HEK293 (cell line): ENCODE data around the gene CNTFR.

Experiments
- CTCF ChIA-PET: fragments of 350-600 bp; formaldehyde crosslinking; extraction: SDS; loops from one replicate; lab custom pipeline; 2021; ENCODE audit warnings: antibody characterized with exemption; lab: Yijun Ruan, JAX
- POLR2A ChIA-PET: fragments of 300-600 bp; formaldehyde crosslinking; extraction: SDS; loops from one replicate; lab custom pipeline; 2020; ENCODE audit warnings: antibody characterized with exemption, inconsistent platforms; lab: Yijun Ruan, JAX
- H3K27ac ChIP-seq: fragments of 200-500 bp; sonication (Bioruptor generic); 2 replicates; pipeline ENCODE4 v1.5.1; 2014; ENCODE audit warnings: low read depth, low read length, control low read depth, inconsistent platforms; ENCODE audit errors: extremely low read depth
- H3K36me3 ChIP-seq, 2 experiments: fragments of 200-500 bp in 1 of 2; sonication (Bioruptor generic) in 1 of 2; 1 replicate in 1 of 2; 2 replicates in 1 of 2; pipeline ENCODE4 v1.5.1; 2014 to 2017; ENCODE audit warnings: inconsistent platforms in 2 of 2, low read length in 2 of 2; ENCODE audit not compliant: control insufficient read depth in 2 of 2, insufficient read depth in 1 of 2
- H3K4me1 ChIP-seq: fragments of 200-500 bp; sonication (Bioruptor generic); 2 replicates; pipeline ENCODE4 v1.5.1; 2014; ENCODE audit warnings: mild to moderate bottlenecking, low read length, inconsistent platforms; ENCODE audit not compliant: control insufficient read depth, insufficient read depth
- H3K4me3 ChIP-seq: 2 replicates; pipeline ENCODE4 v1.5.1; 2011; ENCODE audit warnings: low read depth, mild to moderate bottlenecking, control low read depth, low read length, moderate library complexity
- H3K9me3 ChIP-seq: fragments of 200-500 bp; sonication (Bioruptor generic); 2 replicates; pipeline ENCODE4 v1.5.1; 2014; ENCODE audit warnings: low read depth, low read length, inconsistent platforms; ENCODE audit not compliant: control insufficient read depth, insufficient read depth
- EGR2 ChIP-seq: fragments of 450-650 bp; formaldehyde crosslinking; IDR thresholded peaks from 2 replicates; pipeline ENCODE4 v1.5.1; 2016; ENCODE audit warnings: low read depth, missing biosample characterization, missing genetic modification characterization
- HOXC10 ChIP-seq: sonication (generic); formaldehyde crosslinking; IDR thresholded peaks from 2 replicates; pipeline ENCODE4 v1.8.1; 2023; ENCODE audit warnings: mild to moderate bottlenecking, missing genetic modification reagents
- MYNN ChIP-seq: fragments of 450-650 bp; formaldehyde crosslinking; IDR thresholded peaks from 2 replicates; pipeline ENCODE4 v1.5.1; 2016; ENCODE audit warnings: missing biosample characterization, missing genetic modification characterization, borderline replicate concordance
- ZBTB20 ChIP-seq: fragments of 450-650 bp; formaldehyde crosslinking; IDR thresholded peaks from 2 replicates; pipeline ENCODE4 v1.5.1; 2016; ENCODE audit warnings: missing biosample characterization, missing genetic modification characterization
- ZBTB7A ChIP-seq: fragments of 450-650 bp; formaldehyde crosslinking; IDR thresholded peaks from 2 replicates; pipeline ENCODE4 v1.5.1; 2016; ENCODE audit warnings: low read depth, missing biosample characterization, missing genetic modification characterization
- ZNF341 ChIP-seq: fragments of 450-650 bp; formaldehyde crosslinking; IDR thresholded peaks from 2 replicates; pipeline ENCODE4; 2016; ENCODE audit warnings: low read depth, missing biosample characterization, missing genetic modification characterization
- ZNF544 ChIP-seq: fragments of 450-650 bp; formaldehyde crosslinking; IDR thresholded peaks from 2 replicates; pipeline ENCODE4 v1.5.0; 2017; ENCODE audit warnings: missing biosample characterization, missing genetic modification characterization
- ZNF610 ChIP-seq: fragments of 450-650 bp; formaldehyde crosslinking; IDR thresholded peaks from 2 replicates; pipeline ENCODE4 v1.5.1; 2016; ENCODE audit warnings: missing biosample characterization, missing genetic modification characterization, borderline replicate concordance
- ZNF837 ChIP-seq: fragments of 450-650 bp; formaldehyde crosslinking; IDR thresholded peaks from 2 replicates; pipeline ENCODE4 v1.5.1; 2016; ENCODE audit warnings: missing biosample characterization, missing genetic modification characterization
- TF ChIP-seq, protein P1 (sequence below): fragments of 450-650 bp; formaldehyde crosslinking; IDR thresholded peaks from 2 replicates; pipeline ENCODE4; 2016; ENCODE audit warnings: missing biosample characterization, missing genetic modification characterization
- TF ChIP-seq, protein P2 (sequence below): fragments of 450-650 bp; IDR thresholded peaks from 2 replicates; pipeline ENCODE4 v1.5.1; 2018; ENCODE audit warnings: missing biosample characterization, missing genetic modification characterization
- TF ChIP-seq, protein P3 (sequence below): fragments of 450-650 bp; formaldehyde crosslinking; IDR thresholded peaks from 2 replicates; pipeline ENCODE4 v1.5.1; 2016; ENCODE audit warnings: missing biosample characterization, missing genetic modification characterization
- TF ChIP-seq, protein P4 (sequence below): fragments of 450-650 bp; formaldehyde crosslinking; IDR thresholded peaks from 2 replicates; pipeline ENCODE4 v1.5.1; 2016; ENCODE audit warnings: missing biosample characterization, missing genetic modification characterization, low read depth
- TF ChIP-seq, protein P5 (sequence below): sonication (generic); formaldehyde crosslinking; IDR thresholded peaks from 2 replicates; pipeline ENCODE4 v1.8.1; 2022; ENCODE audit warnings: mild to moderate bottlenecking, moderate library complexity, missing genetic modification reagents
- TF ChIP-seq, protein P6 (sequence below): fragments of 450-650 bp; formaldehyde crosslinking; IDR thresholded peaks from 2 replicates; pipeline ENCODE4 v1.5.1; 2016; ENCODE audit warnings: missing biosample characterization, missing genetic modification characterization

The CNTFR gene

DNA sequence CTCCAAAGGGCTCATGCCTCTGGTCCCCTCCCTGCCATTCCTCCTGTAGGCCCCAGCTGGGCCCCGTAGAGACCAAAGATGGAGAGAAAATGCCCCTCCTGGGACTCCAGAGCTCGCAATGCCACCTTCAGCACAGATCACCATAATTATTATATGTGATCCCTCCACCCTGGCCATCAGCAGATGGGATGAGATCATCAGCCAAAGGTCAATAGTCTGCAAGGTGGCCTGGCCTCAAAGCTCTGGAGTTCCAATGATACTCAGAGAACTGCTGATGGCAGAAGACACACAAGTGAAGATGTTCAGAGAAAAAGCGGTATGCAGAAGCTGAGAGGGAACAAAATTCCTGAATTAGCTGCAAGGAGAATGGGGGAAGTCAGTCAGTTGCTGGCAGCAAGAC lies 17.4 kb upstream of the CNTFR start:
- Histone ChIP-seq H3K4me3 (no peak overlapping the region), H3K9me3 (no peaks in the 10 kb centered on the region), H3K36me3 (peaks cover 0 to 16% of the 10 kb centered on the region in 2 experiments; a peak in 1 of 3 replicates), H3K4me1 (no peaks in the 10 kb centered on the region), H3K27ac (no peak overlapping the region)
- POLR2A ChIA-PET: no interaction called here
- TF ChIP-seq, protein P1, sequence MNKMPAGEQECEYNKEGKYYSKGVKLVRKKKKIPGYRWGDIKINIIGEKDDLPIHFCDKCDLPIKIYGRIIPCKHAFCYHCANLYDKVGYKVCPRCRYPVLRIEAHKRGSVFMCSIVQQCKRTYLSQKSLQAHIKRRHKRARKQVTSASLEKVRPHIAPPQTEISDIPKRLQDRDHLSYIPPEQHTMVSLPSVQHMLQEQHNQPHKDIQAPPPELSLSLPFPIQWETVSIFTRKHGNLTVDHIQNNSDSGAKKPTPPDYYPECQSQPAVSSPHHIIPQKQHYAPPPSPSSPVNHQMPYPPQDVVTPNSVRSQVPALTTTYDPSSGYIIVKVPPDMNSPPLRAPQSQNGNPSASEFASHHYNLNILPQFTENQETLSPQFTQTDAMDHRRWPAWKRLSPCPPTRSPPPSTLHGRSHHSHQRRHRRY (tag by site-specific recombination): no peak
- no peak for TF ChIP-seq ZNF341 (tag by site-specific recombination)
- TF ChIP-seq, protein P2, sequence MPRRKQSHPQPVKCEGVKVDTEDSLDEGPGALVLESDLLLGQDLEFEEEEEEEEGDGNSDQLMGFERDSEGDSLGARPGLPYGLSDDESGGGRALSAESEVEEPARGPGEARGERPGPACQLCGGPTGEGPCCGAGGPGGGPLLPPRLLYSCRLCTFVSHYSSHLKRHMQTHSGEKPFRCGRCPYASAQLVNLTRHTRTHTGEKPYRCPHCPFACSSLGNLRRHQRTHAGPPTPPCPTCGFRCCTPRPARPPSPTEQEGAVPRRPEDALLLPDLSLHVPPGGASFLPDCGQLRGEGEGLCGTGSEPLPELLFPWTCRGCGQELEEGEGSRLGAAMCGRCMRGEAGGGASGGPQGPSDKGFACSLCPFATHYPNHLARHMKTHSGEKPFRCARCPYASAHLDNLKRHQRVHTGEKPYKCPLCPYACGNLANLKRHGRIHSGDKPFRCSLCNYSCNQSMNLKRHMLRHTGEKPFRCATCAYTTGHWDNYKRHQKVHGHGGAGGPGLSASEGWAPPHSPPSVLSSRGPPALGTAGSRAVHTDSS (tag by site-specific recombination): no peak
- TF ChIP-seq ZBTB7A: no peak
- TF ChIP-seq, protein P3, sequence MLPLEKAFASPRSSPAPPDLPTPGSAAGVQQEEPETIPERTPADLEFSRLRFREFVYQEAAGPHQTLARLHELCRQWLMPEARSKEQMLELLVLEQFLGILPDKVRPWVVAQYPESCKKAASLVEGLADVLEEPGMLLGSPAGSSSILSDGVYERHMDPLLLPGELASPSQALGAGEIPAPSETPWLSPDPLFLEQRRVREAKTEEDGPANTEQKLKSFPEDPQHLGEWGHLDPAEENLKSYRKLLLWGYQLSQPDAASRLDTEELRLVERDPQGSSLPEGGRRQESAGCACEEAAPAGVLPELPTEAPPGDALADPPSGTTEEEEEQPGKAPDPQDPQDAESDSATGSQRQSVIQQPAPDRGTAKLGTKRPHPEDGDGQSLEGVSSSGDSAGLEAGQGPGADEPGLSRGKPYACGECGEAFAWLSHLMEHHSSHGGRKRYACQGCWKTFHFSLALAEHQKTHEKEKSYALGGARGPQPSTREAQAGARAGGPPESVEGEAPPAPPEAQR (tag by site-specific recombination): no peak
- TF ChIP-seq EGR2 (tag by site-specific recombination): no peak
- no peak for TF ChIP-seq HOXC10 (CRISPR knock-in tag)
- no peak for TF ChIP-seq ZNF837
- no peak for TF ChIP-seq ZBTB20 (tag by site-specific recombination)
- CTCF ChIA-PET: interaction anchor here (0.7 to 6.1 kb wide), 7 partner anchors 10 to 940 kb away, joined by 3 to 105 read pairs (median 10); no protein-coding TSS in a partner anchor

DNA sequence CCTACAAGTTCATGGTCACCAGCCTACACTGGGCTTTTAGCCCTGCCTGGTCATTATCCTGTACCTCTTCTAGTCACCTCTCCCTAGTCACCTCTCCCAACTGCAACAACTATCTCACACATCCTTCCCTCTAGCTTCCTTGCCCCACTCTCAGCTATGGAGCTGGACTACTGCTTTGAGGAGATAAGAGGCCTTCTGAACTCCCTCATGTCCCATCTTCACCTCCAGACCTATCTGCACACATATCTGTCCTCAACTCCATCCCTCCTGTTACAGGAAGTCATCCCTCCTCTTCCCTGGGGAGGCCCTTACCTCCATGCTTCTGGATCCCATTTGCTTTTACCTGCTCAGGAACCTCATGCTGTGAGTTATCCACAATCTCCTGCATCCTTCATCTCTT lies 16.7 kb upstream of the CNTFR start:
- H3K4me1 ChIP-seq: no peaks in the 10 kb centered on the region
- ChIA-PET POLR2A (interaction anchor here (1.4 kb wide), 1 partner anchor 202 kb away, joined by 3 read pairs; no protein-coding TSS in a partner anchor), CTCF (interaction anchor here (0.7 to 6.1 kb wide), 9 partner anchors 11 to 939 kb away, joined by 3 to 105 read pairs (median 6); no protein-coding TSS in a partner anchor)
- TF ChIP-seq ZBTB20 (tag by site-specific recombination) (no peak), ZNF610 (tag by site-specific recombination) (no peak), MYNN (tag by site-specific recombination) (no peak), ZNF544 (tag by site-specific recombination) (no peak)
- TF ChIP-seq, protein P4, sequence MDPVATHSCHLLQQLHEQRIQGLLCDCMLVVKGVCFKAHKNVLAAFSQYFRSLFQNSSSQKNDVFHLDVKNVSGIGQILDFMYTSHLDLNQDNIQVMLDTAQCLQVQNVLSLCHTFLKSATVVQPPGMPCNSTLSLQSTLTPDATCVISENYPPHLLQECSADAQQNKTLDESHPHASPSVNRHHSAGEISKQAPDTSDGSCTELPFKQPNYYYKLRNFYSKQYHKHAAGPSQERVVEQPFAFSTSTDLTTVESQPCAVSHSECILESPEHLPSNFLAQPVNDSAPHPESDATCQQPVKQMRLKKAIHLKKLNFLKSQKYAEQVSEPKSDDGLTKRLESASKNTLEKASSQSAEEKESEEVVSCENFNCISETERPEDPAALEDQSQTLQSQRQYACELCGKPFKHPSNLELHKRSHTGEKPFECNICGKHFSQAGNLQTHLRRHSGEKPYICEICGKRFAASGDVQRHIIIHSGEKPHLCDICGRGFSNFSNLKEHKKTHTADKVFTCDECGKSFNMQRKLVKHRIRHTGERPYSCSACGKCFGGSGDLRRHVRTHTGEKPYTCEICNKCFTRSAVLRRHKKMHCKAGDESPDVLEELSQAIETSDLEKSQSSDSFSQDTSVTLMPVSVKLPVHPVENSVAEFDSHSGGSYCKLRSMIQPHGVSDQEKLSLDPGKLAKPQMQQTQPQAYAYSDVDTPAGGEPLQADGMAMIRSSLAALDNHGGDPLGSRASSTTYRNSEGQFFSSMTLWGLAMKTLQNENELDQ (tag by site-specific recombination): no peak
- TF ChIP-seq, protein P1 (tag by site-specific recombination): no peak
- TF ChIP-seq, protein P2 (tag by site-specific recombination): no peak
- TF ChIP-seq, protein P5, sequence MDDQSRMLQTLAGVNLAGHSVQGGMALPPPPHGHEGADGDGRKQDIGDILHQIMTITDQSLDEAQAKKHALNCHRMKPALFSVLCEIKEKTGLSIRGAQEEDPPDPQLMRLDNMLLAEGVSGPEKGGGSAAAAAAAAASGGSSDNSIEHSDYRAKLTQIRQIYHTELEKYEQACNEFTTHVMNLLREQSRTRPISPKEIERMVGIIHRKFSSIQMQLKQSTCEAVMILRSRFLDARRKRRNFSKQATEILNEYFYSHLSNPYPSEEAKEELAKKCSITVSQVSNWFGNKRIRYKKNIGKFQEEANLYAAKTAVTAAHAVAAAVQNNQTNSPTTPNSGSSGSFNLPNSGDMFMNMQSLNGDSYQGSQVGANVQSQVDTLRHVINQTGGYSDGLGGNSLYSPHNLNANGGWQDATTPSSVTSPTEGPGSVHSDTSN (CRISPR knock-in tag): no peak
- TF ChIP-seq, protein P6, sequence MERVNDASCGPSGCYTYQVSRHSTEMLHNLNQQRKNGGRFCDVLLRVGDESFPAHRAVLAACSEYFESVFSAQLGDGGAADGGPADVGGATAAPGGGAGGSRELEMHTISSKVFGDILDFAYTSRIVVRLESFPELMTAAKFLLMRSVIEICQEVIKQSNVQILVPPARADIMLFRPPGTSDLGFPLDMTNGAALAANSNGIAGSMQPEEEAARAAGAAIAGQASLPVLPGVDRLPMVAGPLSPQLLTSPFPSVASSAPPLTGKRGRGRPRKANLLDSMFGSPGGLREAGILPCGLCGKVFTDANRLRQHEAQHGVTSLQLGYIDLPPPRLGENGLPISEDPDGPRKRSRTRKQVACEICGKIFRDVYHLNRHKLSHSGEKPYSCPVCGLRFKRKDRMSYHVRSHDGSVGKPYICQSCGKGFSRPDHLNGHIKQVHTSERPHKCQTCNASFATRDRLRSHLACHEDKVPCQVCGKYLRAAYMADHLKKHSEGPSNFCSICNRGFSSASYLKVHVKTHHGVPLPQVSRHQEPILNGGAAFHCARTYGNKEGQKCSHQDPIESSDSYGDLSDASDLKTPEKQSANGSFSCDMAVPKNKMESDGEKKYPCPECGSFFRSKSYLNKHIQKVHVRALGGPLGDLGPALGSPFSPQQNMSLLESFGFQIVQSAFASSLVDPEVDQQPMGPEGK (tag by site-specific recombination): no peak
- H3K4me3 ChIP-seq: no peak overlapping the region
- H3K36me3 ChIP-seq: peaks cover 0 to 16% of the 10 kb centered on the region in 2 experiments; a peak in 1 of 3 replicates
- H3K9me3 ChIP-seq: no peaks in the 10 kb centered on the region
- no peak overlapping the region for H3K27ac ChIP-seq
